HG02884 (cell line): ENCODE measurements around the gene SETD1A.
"Not testable (repeated sequence)": the region's sequence is repeated elsewhere in the genome, so short reads cannot be mapped to it uniquely, and the experiment has no call there.

ENCODE experiments used
- ATAC-seq: cut with Tn5 transposase; IDR thresholded peaks from one replicate; pipeline ENCODE4 v1.9.1; 2021; ENCODE audit warnings: mild to moderate bottlenecking, moderate library complexity; ENCODE audit not compliant: unreplicated experiment

The SETD1A gene

GRCh38 chr16:31013292-31013691 lies 55.7 kb downstream of the SETD1A start:
- not testable (repeated sequence) for ATAC-seq

GRCh38 chr16:31016018-31016417 lies 58.5 kb downstream of the SETD1A start:
- no peak for ATAC-seq

- ATAC-seq = not testable (repeated sequence)
These were observed 60.2 kb downstream of the SETD1A start for GRCh38 chr16:31017756-31018155.

- no peak for ATAC-seq
These were observed 63.0 kb downstream of the SETD1A start for GRCh38 chr16:31020536-31020935.

- no peak for ATAC-seq
These were observed 65.1 kb downstream of the SETD1A start for GRCh38 chr16:31022544-31023251.

- ATAC-seq = no peak
These were observed 65.7 kb downstream of the SETD1A start for GRCh38 chr16:31023252-31023602.

GRCh38 chr16:31023627-31024226 lies 66.2 kb downstream of the SETD1A start:
- ATAC-seq = no peak

GRCh38 chr16:31025339-31025738 lies 67.8 kb downstream of the SETD1A start:
- ATAC-seq = no peak

GRCh38 chr16:31029272-31029671 lies 71.7 kb downstream of the SETD1A start:
- no peak for ATAC-seq

- no peak for ATAC-seq
These were observed 73.7 kb downstream of the SETD1A start for GRCh38 chr16:31031276-31031675.

GRCh38 chr16:31032736-31033708 lies 75.5 kb downstream of the SETD1A start, which contains the start of gene STX4:
Gene STX4 (plus strand): TSS chr16:31033558. CDS start chr16:31033806, 248 bp downstream.
- ATAC-seq = peak; percentile 78

- peak; percentile 47 for ATAC-seq
These were observed 76.3 kb downstream of the SETD1A start for GRCh38 chr16:31033709-31034492.
